SJCRH30 (cell line): ENCODE results near the gene ACMSD. TPM values are rescaled to one million over a fixed set of nuclear protein-coding genes. Genes with fewer than 3 reads are reported as not detected.
"Not testable (repeated sequence)": the region's sequence is repeated elsewhere in the genome, so short reads cannot be mapped to it uniquely, and the experiment has no call there.

Experiments used
- DNase-seq, 2 experiments: peaks; one replicate each; pipeline ENCODE4 v3.0.0-alpha.2; 2015 to 2020
- H3K27ac ChIP-seq: fragments of 250-450 bp; sonication (Bioruptor Pico); 2 replicates; pipeline ENCODE4 v1.5.1; 2020; ENCODE audit warnings: mild to moderate bottlenecking, moderate library complexity
- H3K27me3 ChIP-seq: fragments of 250-450 bp; sonication (Bioruptor Pico); 2 replicates; pipeline ENCODE4 v1.5.1; 2020; ENCODE audit warnings: mild to moderate bottlenecking, moderate library complexity
- H3K36me3 ChIP-seq: fragments of 250-450 bp; sonication (Bioruptor Pico); 2 replicates; pipeline ENCODE4 v1.5.1; 2020; ENCODE audit warnings: mild to moderate bottlenecking, moderate library complexity
- H3K4me1 ChIP-seq: fragments of 250-450 bp; sonication (Bioruptor Pico); 2 replicates; pipeline ENCODE4 v1.5.1; 2020; ENCODE audit warnings: mild to moderate bottlenecking, moderate library complexity
- H3K4me3 ChIP-seq: fragments of 250-450 bp; sonication (Bioruptor Pico); 2 replicates; pipeline ENCODE4 v1.5.1; 2020; ENCODE audit warnings: mild to moderate bottlenecking, moderate library complexity
- H3K9me3 ChIP-seq: fragments of 250-450 bp; sonication (Bioruptor Pico); replicated peaks from 2 replicates; pipeline ENCODE4 v1.5.1; 2020; ENCODE audit warnings: mild to moderate bottlenecking, moderate library complexity
- total RNA-seq: library from RNA; depleted of rRNA; stranded (reverse); fragments of >200 nt; shearing (Covaris generic); gene quantifications from 2 replicates; pipeline ENCODE4 v1.2.3, GENCODE V29; 2014

ACMSD gene
- total RNA-seq, 1 experiment from 2014 or later = not detected

DNA sequence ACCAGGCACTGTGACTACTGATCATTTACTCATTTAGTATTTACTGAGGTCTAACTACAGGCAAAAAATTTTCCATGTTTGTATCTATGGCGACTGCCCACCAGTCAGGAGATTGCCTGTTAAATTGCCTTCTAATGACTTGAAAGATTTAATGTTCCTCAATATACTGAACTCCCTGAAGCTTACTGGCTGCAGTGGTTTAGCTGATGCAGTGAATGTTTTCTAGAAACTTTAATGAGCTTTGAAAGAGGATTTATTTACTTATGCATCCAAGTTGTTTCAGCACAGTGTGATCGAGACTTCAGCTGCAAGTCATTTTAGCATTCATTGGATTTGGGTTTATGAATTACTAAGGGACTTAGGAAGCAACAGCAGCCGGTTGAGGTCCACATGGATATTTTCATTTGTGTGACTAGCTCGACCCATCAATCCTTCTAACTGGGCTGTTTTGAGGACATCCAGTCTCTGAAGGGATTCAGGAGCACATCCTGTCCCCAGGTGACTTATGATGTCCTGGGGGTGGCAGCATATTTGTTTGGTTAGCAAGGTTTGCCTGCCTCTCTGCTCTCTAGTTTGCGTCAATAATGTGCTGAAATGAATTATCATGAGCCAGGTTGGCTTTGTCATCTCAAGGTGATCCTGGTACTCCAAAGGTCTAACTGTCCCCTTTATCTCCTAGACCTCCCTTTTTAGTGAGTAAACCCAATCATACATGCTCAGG lies 26.8 kb downstream of the ACMSD start:
- H3K27ac ChIP-seq = no peak overlapping the region
- DNase-seq = no peak
- H3K27me3 ChIP-seq = no peaks in the 10 kb centered on the region
- no peak overlapping the region for H3K4me3 ChIP-seq
- no peaks in the 10 kb centered on the region for H3K36me3 ChIP-seq
- no peaks in the 10 kb centered on the region for H3K9me3 ChIP-seq
- H3K4me1 ChIP-seq = peaks cover 5% of the 10 kb centered on the region

DNA sequence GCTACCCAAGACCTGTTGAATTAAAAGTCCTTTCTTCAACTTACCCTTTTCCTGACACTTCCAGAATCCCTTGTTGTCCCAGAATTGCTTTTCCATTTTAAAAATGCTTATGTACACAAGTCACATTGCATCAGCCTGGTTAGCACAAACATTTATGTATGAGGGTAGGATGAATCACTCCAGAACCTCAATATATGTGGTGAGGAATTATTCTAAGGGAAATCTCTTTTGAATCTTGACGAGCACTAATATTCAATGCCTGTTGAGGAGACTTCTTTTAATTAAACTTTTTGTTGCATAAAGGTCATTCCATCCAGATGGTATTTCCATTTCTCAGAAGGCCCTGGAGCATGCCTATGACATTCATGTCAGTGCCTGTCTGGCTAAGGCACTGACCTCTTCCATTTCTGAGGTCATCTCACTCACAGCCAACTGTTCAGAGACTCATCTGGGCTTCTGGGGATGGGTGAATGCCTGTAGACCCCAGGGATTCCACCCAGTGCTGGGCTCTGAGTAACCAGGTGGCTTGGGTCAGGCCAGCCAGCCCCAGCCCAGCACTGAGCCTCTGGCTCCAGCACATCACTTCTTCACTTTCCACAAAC lies 28.2 kb downstream of the ACMSD start:
- Histone ChIP-seq H3K36me3 (no peaks in the 10 kb centered on the region), H3K27ac (no peak overlapping the region)
- no peak for DNase-seq

DNA sequence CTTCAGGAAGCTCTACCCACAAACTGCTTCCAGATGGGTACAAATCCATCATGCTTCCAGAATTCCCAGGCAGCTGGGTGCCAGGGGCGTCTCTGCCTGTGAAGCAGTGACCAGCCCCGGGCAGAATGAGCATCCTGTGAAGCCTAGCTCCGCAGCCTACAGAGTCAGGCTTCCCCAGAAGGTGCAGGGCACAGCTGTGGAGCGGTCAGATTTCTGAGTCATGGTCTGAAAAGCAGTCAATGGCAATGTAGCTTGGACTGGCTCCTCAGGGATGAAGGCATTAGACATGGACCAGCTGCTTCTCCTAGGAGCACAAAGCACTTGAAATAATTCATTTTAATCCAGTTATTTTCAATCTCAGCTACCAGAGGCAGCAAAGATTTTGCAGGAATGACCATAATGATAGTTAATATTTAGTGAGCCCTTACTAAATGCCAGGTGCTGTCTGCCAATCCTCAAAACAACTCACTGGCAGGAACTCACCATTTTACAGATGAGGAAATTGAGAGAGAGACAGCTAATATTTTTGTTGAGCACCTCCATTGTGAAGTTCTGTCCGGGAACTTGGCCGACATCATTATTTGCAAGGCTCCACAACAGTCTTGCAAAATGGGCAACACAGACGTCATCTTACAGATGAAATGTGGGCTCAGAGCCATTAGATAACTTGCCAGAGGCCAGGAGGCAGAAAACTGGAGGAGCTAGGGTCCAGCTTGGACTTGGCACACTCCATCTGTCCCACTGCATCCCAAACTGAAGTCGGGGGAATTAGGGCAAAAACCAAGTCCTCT lies 31.7 kb downstream of the ACMSD start:
- Histone ChIP-seq H3K27me3 (no peaks in the 10 kb centered on the region), H3K4me3 (no peak overlapping the region), H3K27ac (peak overlapping the region; percentile 86), H3K9me3 (no peaks in the 10 kb centered on the region), H3K4me1 (peaks cover 11% of the 10 kb centered on the region), H3K36me3 (no peaks in the 10 kb centered on the region)
- peak; percentile 86 to 87 for DNase-seq

More for the DNA sequence above, 28.2 kb downstream of the ACMSD start:
- peaks cover 11% of the 10 kb centered on the region for H3K4me1 ChIP-seq
- no peaks in the 10 kb centered on the region for H3K27me3 ChIP-seq
- no peaks in the 10 kb centered on the region for H3K9me3 ChIP-seq
- no peak overlapping the region for H3K4me3 ChIP-seq

DNA sequence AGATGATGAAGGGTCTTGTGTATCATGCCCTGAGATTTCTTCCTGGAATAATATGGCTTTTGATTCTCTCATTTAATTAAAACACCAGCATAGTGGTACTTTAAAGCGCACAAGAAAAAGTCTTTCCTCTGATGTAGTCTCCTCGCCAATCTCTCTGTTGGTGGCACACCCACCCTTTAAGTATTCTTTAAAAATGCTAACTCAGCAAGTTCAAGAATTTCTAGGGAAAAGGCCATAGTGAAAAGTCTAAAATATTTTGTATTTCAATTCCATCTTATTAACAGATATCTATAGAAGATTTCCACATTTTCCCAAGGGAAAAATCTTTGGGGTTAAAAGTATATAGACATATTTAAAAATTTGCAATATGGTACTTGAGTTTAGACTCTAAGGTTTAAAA lies 34.7 kb downstream of the ACMSD start:
- Histone ChIP-seq H3K4me3 (no peak overlapping the region), H3K9me3 (no peaks in the 10 kb centered on the region), H3K27ac (no peak overlapping the region), H3K27me3 (no peaks in the 10 kb centered on the region), H3K36me3 (no peaks in the 10 kb centered on the region), H3K4me1 (peaks cover 14% of the 10 kb centered on the region)
- no peak for DNase-seq

DNA sequence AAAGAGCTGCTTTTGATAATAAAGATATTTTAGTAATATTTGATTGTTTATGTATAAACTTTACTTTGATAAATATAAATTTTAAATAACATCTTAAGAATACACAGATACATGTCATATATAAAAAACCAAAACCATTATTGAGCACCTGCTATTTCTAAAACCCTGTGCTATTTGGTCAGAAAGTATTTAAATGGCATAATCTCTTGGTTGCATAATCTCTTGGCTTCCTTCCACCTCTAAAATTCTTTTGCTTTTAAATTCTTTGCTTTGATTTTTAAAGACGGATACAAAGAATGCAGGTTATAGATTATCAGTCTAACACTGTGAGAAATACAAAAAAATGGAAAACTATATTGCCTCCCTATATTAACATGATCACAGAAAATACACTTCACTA lies 36.9 kb downstream of the ACMSD start:
- Histone ChIP-seq H3K27ac (no peak overlapping the region), H3K4me3 (no peak overlapping the region), H3K4me1 (peaks cover 8% of the 10 kb centered on the region), H3K9me3 (no peaks in the 10 kb centered on the region), H3K27me3 (no peaks in the 10 kb centered on the region), H3K36me3 (no peaks in the 10 kb centered on the region)
- DNase-seq = no peak

DNA sequence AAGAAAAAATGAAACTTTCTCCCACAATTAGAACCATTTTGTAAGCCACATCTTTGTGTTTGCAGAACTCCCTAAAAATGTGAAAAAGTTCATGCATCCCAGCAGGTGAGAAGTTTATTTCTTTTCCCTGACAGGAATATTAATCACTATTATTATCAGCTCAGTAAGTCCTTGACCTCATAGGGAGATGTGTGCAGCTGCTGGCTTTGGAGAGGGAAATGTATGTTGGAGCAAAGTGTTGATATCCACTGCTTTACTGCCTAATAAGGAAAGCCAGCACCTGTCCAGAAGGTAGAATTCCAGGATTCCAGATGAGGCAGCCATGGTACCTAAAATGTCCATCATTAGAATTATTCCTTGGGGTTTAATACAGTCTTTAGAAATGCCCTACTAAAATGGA lies 44.4 kb downstream of the ACMSD start:
- Histone ChIP-seq H3K4me1 (no peaks in the 10 kb centered on the region), H3K4me3 (no peak overlapping the region), H3K27me3 (no peaks in the 10 kb centered on the region), H3K36me3 (no peaks in the 10 kb centered on the region), H3K9me3 (no peaks in the 10 kb centered on the region), H3K27ac (no peak overlapping the region)
- no peak for DNase-seq

DNA sequence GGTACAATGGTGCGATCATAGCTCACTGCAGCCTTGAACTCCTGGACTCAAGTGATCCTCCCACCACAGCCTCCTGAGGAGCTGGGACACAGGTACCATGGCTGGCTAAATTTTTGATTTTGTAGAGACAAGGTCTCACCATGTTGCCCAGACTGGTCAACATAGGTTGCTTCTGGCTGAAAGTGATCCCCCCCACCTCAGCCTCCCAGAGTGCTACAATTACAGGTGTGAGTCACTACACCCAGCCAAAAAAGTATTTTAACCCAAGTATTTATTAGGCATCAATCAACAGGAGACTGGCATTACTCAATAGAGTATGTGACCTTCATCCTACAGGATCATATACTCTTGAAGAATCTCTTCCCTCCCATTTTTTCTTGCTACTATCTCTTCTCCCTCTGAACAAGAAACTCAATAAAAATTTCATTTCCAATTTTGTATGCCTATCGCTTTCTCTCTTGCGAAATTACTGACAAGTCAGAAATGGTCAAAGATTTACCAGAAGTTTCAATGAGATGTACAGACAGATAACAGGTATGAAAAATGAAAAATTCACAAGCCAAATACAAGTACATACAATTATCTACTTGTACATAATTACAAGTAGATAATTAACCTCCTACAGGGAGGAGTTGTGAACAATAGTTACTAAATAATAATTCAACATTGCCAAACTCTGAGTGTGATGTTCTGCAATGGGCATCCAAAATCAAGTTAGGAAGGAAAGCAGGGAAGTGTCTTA lies 45.3 kb downstream of the ACMSD start:
- Histone ChIP-seq H3K27ac (no peak overlapping the region), H3K27me3 (no peaks in the 10 kb centered on the region), H3K4me1 (no peaks in the 10 kb centered on the region), H3K36me3 (no peaks in the 10 kb centered on the region), H3K4me3 (no peak overlapping the region), H3K9me3 (no peaks in the 10 kb centered on the region)
- no peak for DNase-seq

DNA sequence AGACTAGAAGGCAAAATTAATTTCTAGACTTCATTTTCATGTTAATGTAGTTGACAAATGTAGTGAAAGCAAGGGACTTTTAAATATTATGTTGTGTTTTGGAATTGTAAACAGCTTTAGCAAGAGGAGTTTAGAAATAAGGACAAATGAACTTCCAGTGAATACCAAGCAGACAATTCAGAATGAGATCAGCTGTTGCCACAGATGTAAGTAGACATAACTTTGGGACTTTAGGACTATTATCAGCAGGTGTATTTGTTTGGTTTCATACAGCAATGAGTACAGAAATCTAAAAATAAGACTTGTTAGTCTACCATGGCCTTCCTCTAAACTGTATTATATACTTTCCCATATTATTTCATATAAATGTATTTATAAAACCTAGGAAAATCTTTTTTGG lies 46.0 kb downstream of the ACMSD start:
- Histone ChIP-seq H3K4me3 (no peak overlapping the region), H3K27ac (no peak overlapping the region), H3K36me3 (no peaks in the 10 kb centered on the region), H3K9me3 (no peaks in the 10 kb centered on the region), H3K4me1 (no peaks in the 10 kb centered on the region), H3K27me3 (no peaks in the 10 kb centered on the region)
- no peak for DNase-seq

DNA sequence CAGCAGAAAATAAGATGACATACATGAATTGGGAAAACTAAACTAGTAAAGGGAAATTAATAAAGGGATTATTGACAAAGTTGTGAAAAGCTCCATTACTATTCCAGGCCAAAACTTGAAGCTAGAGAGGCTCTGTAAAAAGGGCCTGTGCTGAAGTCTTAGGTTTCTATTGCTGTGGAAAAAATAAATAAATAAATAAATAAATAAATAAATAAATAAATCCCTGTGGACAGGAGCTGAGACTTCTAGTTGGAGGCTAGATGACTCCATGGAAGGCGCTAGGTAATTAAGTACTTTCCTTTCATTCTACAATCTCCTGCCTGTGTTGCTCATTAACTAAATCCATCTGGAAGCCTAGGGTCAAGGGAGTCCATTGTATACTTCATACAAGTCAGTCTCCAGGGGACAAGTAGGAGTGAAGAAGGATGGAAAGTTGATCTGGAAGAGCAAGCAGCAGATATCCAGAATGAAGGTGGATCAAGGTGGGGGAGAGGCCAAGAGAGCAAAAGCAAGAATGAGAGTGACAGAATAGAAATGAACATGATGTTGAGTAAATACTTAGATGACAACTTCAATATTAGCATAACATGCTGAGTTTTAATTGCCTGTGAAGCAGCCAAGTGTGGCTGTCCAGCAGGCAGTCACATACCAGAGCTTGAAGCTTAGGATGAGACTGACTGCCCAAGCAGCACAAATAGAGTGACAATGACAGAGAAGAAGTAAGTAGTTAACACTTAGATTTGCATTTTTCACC lies 54.0 kb downstream of the ACMSD start:
- no peak for DNase-seq
- Histone ChIP-seq H3K27me3 (no peaks in the 10 kb centered on the region), H3K36me3 (no peaks in the 10 kb centered on the region), H3K9me3 (no peaks in the 10 kb centered on the region), H3K4me3 (no peak overlapping the region), H3K27ac (no peak overlapping the region), H3K4me1 (no peaks in the 10 kb centered on the region)

DNA sequence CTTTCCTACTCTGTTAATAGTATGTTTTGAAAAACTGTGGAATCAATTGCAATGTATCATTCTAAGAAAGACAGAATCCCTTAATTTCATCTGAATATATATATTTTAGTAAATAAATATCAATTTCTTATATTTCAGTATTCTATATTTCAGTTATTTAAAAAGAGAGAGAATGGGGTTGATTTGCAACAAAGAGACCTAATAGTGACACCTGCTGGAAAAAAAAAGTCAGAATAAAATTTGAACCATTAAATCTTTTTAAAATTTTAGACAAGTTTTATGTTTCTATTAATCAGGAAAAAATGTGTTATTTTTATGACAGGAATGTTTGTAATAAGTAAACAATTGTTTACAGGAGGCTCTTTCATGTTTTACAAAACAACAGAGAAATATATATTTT lies 59.5 kb downstream of the ACMSD start:
- no peak overlapping the region for H3K27ac ChIP-seq
- peaks cover 7% of the 10 kb centered on the region; the same call in 1 of the 2 replicates for H3K4me1 ChIP-seq
- H3K36me3 ChIP-seq = no peaks in the 10 kb centered on the region
- H3K27me3 ChIP-seq = no peaks in the 10 kb centered on the region
- peak in 1 of 2 experiments; percentile 13 for DNase-seq
- H3K9me3 ChIP-seq = no peaks in the 10 kb centered on the region
- no peak overlapping the region for H3K4me3 ChIP-seq

DNA sequence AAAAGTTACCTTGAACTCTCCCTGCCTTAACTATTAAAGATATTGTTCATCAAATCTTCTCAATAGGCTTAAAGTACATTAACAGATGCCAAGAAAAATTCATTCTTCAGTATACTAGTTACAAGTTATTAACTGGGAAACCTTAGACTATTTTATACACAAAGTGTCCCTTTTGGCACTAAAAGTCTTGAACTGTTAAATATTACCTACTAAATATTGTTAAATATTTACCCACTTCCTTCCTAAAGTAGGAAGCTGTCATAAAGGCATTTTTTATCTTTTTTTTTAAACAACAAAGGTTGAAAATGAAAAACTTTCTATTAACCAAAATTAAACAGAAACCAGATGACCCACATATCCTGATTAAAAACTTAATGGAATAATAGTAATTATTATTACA lies 60.8 kb downstream of the ACMSD start:
- no peaks in the 10 kb centered on the region for H3K36me3 ChIP-seq
- H3K4me1 ChIP-seq = peaks cover 7% of the 10 kb centered on the region; the same call in 1 of the 2 replicates
- DNase-seq = no peak
- no peaks in the 10 kb centered on the region for H3K27me3 ChIP-seq
- H3K4me3 ChIP-seq = no peak overlapping the region
- H3K9me3 ChIP-seq = no peaks in the 10 kb centered on the region
- no peak overlapping the region for H3K27ac ChIP-seq

DNA sequence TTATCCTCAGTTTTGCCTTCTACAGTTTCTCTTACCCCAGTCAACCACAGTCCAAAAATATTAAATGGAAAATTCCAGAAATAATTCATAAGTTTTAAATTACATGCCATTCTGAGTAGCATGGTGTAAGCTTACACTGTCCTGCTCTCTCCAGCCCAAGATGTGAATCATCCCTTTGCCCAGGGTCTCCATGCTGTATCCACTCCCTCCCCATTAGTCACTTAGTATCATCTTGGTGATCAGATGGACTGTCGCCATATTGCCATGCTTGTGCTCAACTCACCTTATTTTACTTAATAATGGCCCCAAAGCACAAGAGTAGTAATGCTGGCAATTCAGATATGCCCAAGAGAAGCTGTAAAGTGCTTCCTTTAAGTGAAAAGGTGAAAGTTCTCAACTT lies 61.7 kb downstream of the ACMSD start:
- DNase-seq = peak; percentile 26 to 33
- Histone ChIP-seq H3K27me3 (no peaks in the 10 kb centered on the region), H3K4me1 (peaks cover 7% of the 10 kb centered on the region; the same call in 1 of the 2 replicates), H3K36me3 (no peaks in the 10 kb centered on the region), H3K4me3 (no peak overlapping the region), H3K27ac (no peak overlapping the region), H3K9me3 (no peaks in the 10 kb centered on the region)

DNA sequence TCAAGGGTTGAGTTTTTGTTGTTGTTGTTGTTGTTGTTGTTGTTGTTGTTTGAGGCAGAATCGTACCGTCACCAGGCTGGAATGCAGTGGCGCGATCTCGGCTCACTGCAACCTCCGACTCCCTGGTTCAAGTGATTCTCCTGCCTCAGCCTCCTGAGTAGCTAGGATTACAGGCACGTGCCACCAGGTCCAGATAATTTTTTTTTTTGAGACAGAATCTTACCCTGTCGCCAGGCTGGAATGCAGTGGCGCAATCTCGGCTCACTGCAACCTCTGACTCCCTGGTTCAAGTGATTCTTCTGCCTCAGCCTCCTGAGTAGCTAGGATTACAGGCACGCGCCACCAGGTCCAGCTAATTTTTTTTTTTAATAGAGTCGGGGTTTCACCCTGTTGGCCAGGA lies 65.3 kb downstream of the ACMSD start:
- not testable (repeated sequence) for DNase-seq, H3K4me3 ChIP-seq

DNA sequence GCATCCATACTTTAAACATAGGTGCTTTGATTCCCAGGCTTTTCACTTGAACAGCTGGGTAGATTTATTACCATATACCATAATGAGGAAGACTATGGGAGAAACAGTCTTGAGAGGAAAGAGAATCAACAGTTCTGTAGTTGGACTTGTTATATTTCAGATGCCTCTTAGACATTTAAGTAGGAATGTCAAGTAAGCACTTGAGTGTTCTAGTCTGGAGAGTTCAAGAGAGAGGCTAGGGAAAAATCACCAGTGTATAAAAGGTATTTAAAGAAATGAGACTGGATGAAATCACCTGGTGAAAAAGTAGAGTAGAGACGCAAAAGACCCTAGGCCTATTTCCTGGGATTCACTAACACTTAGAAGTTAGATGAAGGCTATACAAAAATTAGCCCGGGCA lies 66.8 kb downstream of the ACMSD start:
- Histone ChIP-seq H3K4me1 (peaks cover under 1% of the 10 kb centered on the region; the same call in 1 of the 2 replicates), H3K27ac (no peak overlapping the region), H3K4me3 (no peak overlapping the region), H3K27me3 (no peaks in the 10 kb centered on the region), H3K9me3 (peaks cover 6% of the 10 kb centered on the region; the same call in 1 of the 2 replicates), H3K36me3 (no peaks in the 10 kb centered on the region)
- no peak for DNase-seq

More for the DNA sequence above, 65.3 kb downstream of the ACMSD start:
- H3K27me3 ChIP-seq, H3K9me3 ChIP-seq, H3K27ac ChIP-seq, H3K4me1 ChIP-seq, H3K36me3 ChIP-seq: not testable (repeated sequence)
